ENCODE results near the gene SPOCD1. TPM values are rescaled to one million over a fixed set of nuclear protein-coding genes. Genes with fewer than 3 reads are reported as not detected.

Gene SPOCD1
- total and polyA plus RNA-seq, 2 of the 4 experiments (the other 2 are of a cell fraction), result 59.7 to 132 TPM

DNA sequence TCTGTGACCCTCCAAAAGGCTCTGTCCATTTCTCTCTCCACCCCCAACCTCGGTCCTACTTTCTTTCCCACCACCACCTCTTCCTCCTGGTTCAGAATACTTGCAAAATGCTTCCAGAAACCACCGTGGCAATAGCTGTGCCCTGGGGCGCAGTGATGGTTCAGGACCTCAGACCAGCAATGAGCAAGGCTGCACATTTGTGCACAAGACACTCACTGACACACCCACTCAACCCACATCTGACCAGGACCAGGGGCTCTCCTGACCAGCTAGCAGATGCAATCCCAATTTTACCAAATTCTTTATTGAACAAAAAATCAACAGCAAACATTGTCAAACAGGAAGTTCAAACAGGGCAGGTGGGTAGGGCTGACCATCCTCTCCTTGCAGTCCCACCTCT is 25.7 kb downstream of the SPOCD1 start:
- H2AK9ac ChIP-seq (replicated peaks; ENCODE audit: low read depth, low read length, poor library complexity), result no peak overlapping the region
- intact Hi-C loops (cut with micrococcal nuclease), result loop anchor here (10.0 kb wide), 2 partner anchors 275 to 355 kb away; no protein-coding TSS in a partner anchor
- H3K23ac ChIP-seq (ENCODE audit: low read depth, low read length), result no peak overlapping the region
- no peaks in the 10 kb centered on the region for H3K36me3 ChIP-seq (ENCODE audit: control insufficient read depth, insufficient read depth, low read length)
- no peak overlapping the region for H4K8ac ChIP-seq (ENCODE audit: low read depth in 2 of 2, low read length in 2 of 2)
- no peak overlapping the region for H4K91ac ChIP-seq (ENCODE audit: insufficient read depth, low read depth, low read length)
- ATAC-seq (ENCODE audit: low read depth), result no peak
- H3K4me2 ChIP-seq (ENCODE audit: low read depth, low read length), result no peak overlapping the region
- POLR2A ChIA-PET (ENCODE audit: unreplicated experiment), result no interaction called here
- no peak overlapping the region for H4K5ac ChIP-seq (ENCODE audit: low read depth, low read length)
- H3K4me1 ChIP-seq (ENCODE audit: control insufficient read depth, insufficient read depth, low read length), result peaks cover 4% of the 10 kb centered on the region
- peaks cover 12% of the 10 kb centered on the region for H4K20me1 ChIP-seq (ENCODE audit: insufficient read depth, low read length)
- no peak overlapping the region for H3K14ac ChIP-seq (replicated peaks; ENCODE audit: low read depth, low read length)
- H2BK5ac ChIP-seq (ENCODE audit: low read depth, low read length, poor library complexity, severe bottlenecking), result no peak overlapping the region
- in situ Hi-C loops (cut with MboI; ENCODE audit: low sequenced_read_pairs), result no loop called here
- no peak overlapping the region for H3K4ac ChIP-seq (ENCODE audit: low read depth, low read length)
- H3K79me1 ChIP-seq (ENCODE audit: low read depth in 1 of 2, low read length in 2 of 2), result peaks cover under 1 to 21% of the 10 kb centered on the region in 2 experiments; a peak in 2 of 4 replicates
- WGBS, 2 experiments (ENCODE audit: extremely low coverage in 2 of 2, insufficient read length in 1 of 2), result 75% methylated on average over 3 of the region's 3 CpGs; no CpG with 5 or more reads in 1 of the 2 experiments
- no peak overlapping the region for H3K4me3 ChIP-seq (ENCODE audit: insufficient read depth, low read depth, low read length)
- no peak overlapping the region for H3K9ac ChIP-seq (ENCODE audit: low read depth, low read length)
- no peak overlapping the region for H3K56ac ChIP-seq (ENCODE audit: extremely low read depth, insufficient read depth, low read length)
- H3K9me1 ChIP-seq (ENCODE audit: insufficient read depth, low read length), result peaks cover 8% of the 10 kb centered on the region
- H3K27ac ChIP-seq (ENCODE audit: insufficient read depth, low read length), result no peak overlapping the region
- no peak overlapping the region for H3K18ac ChIP-seq (ENCODE audit: low read depth, low read length)
- no peaks in the 10 kb centered on the region for H3K27me3 ChIP-seq (ENCODE audit: control insufficient read depth, insufficient read depth, low read length)
- H2AFZ ChIP-seq (replicated peaks; ENCODE audit: low read length, poor library complexity), result no peak overlapping the region
- TF ChIP-seq SMC3 (IDR thresholded peaks at IDR 0.05; ENCODE audit: low read depth, low read length), result no peak
- TF ChIP-seq CEBPB (IDR thresholded peaks at IDR 0.05; ENCODE audit: low read depth, low read length), result no peak
- no peak for TF ChIP-seq RFX5 (IDR thresholded peaks at IDR 0.05; ENCODE audit: low read depth, low read length)
- no peak for TF ChIP-seq RCOR1 (IDR thresholded peaks at IDR 0.05; ENCODE audit: insufficient replicate concordance, low read length)
- no peak for TF ChIP-seq NFE2L2 (IDR thresholded peaks at IDR 0.05; ENCODE audit: low read depth, low read length)
- no peak for TF ChIP-seq MXI1 (IDR thresholded peaks at IDR 0.05; ENCODE audit: borderline replicate concordance, low read depth, low read length)
- TF ChIP-seq MAFK (IDR thresholded peaks at IDR 0.05; ENCODE audit: low read depth, low read length), result no peak
- no peak for TF ChIP-seq FOS (IDR thresholded peaks at IDR 0.05; ENCODE audit: low read depth, low read length)
- TF ChIP-seq, protein P1, sequence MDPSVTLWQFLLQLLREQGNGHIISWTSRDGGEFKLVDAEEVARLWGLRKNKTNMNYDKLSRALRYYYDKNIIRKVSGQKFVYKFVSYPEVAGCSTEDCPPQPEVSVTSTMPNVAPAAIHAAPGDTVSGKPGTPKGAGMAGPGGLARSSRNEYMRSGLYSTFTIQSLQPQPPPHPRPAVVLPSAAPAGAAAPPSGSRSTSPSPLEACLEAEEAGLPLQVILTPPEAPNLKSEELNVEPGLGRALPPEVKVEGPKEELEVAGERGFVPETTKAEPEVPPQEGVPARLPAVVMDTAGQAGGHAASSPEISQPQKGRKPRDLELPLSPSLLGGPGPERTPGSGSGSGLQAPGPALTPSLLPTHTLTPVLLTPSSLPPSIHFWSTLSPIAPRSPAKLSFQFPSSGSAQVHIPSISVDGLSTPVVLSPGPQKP (IDR thresholded peaks at IDR 0.05; ENCODE audit: borderline replicate concordance, low read depth, low read length), result no peak
- TF ChIP-seq RAD21 (IDR thresholded peaks at IDR 0.05; ENCODE audit: low read length), result no peak
- TF ChIP-seq POLR2A (IDR thresholded peaks at IDR 0.05; ENCODE audit: low read depth, low read length), result no peak; the same call in 1 of the 2 replicates
- no peak for TF ChIP-seq BHLHE40 (IDR thresholded peaks at IDR 0.05; ENCODE audit: low read depth, low read length)
- TF ChIP-seq, protein P2, sequence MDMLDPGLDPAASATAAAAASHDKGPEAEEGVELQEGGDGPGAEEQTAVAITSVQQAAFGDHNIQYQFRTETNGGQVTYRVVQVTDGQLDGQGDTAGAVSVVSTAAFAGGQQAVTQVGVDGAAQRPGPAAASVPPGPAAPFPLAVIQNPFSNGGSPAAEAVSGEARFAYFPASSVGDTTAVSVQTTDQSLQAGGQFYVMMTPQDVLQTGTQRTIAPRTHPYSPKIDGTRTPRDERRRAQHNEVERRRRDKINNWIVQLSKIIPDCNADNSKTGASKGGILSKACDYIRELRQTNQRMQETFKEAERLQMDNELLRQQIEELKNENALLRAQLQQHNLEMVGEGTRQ (IDR thresholded peaks at IDR 0.05; ENCODE audit: low read depth, low read length), result no peak
- BruUV-seq (replicated peaks), result no TSS peak
- H3K9me3 ChIP-seq (ENCODE audit: control insufficient read depth, insufficient read depth, low read length), result no peaks in the 10 kb centered on the region
- H2BK120ac ChIP-seq (ENCODE audit: low read depth, low read length), result no peak overlapping the region
- no peak for DNase-seq
- no peak overlapping the region for H2BK15ac ChIP-seq (ENCODE audit: low read depth, low read length)
- CTCF ChIA-PET, result interaction anchor here (1.3 to 1.9 kb wide), 2 partner anchors 15 to 155 kb away, joined by 3 to 8 read pairs; no protein-coding TSS in a partner anchor
- H2BK20ac ChIP-seq (ENCODE audit: low read depth, low read length), result no peak overlapping the region
- dilution Hi-C loops (cut with HindIII; ENCODE audit: low sequenced_read_pairs, unreplicated experiment), result no loop called here
- no peak overlapping the region; the same call in 1 of the 2 replicates for H2AK5ac ChIP-seq (ENCODE audit: low read depth, low read length)
